Thyroid gland (tissue), 4 donors: ENCODE results near the gene FRMD4A. TPM values are rescaled to one million over a fixed set of nuclear protein-coding genes. Genes with fewer than 3 reads are reported as not detected.

ENCODE experiments used
- DNase-seq, 2 donors: peaks; one replicate each; pipeline ENCODE4 v3.0.0-alpha.2; 2019
- H3K27ac ChIP-seq, 3 donors: fragments of 200-600 bp; sonication (generic); 1 replicate in 2 of 3; 2 replicates in 1 of 3; pipeline ENCODE4 v1.5.1; 2016 to 2019; ENCODE audit warnings: mild to moderate bottlenecking in 1 of 3, moderate library complexity in 1 of 3
- H3K27me3 ChIP-seq: fragments of 200-600 bp; sonication (generic); one replicate; pipeline ENCODE4 v1.5.1; 2019
- H3K36me3 ChIP-seq, 2 donors: fragments of 200-600 bp; sonication (generic); one replicate each; pipeline ENCODE4 v1.5.1; 2016 to 2019
- H3K4me1 ChIP-seq, 2 donors: fragments of 200-600 bp; sonication (generic); one replicate each; pipeline ENCODE4 v1.5.1; 2017 to 2019
- H3K4me3 ChIP-seq, 3 donors: fragments of 200-600 bp; sonication (generic); replicated peaks in 1 of 3; 1 replicate in 2 of 3; 2 replicates in 1 of 3; pipeline ENCODE4 v1.5.1; 2016; ENCODE audit warnings: mild to moderate bottlenecking in 1 of 3
- H3K9me3 ChIP-seq: fragments of 200-600 bp; sonication (generic); one replicate; pipeline ENCODE4 v1.5.1; 2017
- POLR2A ChIP-seq, 2 donors: fragments of 450-650 bp; IDR thresholded peaks; one replicate each; pipeline ENCODE4 v1.6.1; 2017; ENCODE audit warnings: antibody characterized with exemption in 2 of 2, mild to moderate bottlenecking in 2 of 2, moderate library complexity in 1 of 2
- WGBS, 2 donors: methylation state at CpG; one replicate each; pipeline ENCODE4 v1.1.5; 2017; 5-methylcytosine and 5-hydroxymethylcytosine counted together
- intact Hi-C: fragments of 100-400 bp; cut with DNase I; formaldehyde crosslinking; loops from one replicate; pipeline ENCODE4 v1.15.1; 2023
- total RNA-seq, 4 donors: library from RNA; depleted of rRNA; stranded (reverse); fragments of >200 nt; gene quantifications; one replicate each; pipeline ENCODE4 v1.2.3, GENCODE V29; 2016
- TF ChIP-seq, protein P1 (sequence below), 6 experiments: fragments of 200-600 bp in 3 of 6; fragments of 450-650 bp in 3 of 6; sonication (generic) in 3 of 6; IDR thresholded peaks; one replicate each; pipeline ENCODE4 v1.5.1; 2016 to 2019; ENCODE audit warnings: antibody characterized with exemption in 6 of 6, mild to moderate bottlenecking in 2 of 6, inconsistent platforms in 1 of 6, moderate library complexity in 1 of 6

The FRMD4A gene
- total RNA-seq, 4 donors from 2014 or later, result 10.6 to 18.6 (median 16.3) TPM

DNA sequence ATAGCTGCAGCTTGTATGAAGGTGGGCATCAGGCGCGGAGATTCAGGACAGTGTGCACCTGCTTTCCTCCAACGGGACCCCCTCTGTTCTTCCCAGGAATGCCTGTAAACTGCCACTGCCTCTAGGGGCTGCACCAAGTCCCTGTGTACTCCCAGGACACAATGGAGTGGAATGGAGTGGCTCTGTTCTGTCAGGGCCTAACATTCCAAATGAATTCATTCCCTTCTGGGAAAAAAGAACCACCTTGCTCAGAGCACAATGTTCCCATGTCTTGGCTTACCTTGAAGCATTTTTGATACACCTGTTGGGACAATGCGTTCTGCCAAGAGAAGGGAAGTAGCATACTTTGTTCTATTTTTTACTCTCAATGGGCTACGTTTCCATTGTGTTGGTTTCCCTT lies 339.4 kb downstream of the FRMD4A start:
- peaks cover 20 to 26% of the 10 kb centered on the region in 2 donors for H3K4me1 ChIP-seq

DNA sequence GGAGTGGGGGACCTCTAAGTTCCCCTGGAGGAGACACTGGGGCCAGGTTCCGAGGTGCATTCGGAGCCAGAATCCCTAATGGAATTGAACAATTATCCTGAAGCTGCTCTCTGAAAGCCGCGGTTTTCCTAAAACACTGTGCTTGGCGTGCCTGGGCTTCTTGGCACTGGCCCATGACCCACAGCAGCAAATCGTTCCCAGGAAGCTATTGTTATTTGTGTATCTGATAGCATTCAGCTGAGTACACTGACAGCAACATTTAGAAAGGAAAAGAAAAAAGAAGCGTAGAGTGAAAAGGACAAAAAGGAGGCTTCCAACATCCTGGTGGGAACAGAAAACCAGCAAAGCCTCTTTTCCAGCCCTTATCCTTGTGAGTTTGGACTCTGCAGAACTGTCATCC lies 339.8 kb downstream of the FRMD4A start:
- TF ChIP-seq, protein P1, sequence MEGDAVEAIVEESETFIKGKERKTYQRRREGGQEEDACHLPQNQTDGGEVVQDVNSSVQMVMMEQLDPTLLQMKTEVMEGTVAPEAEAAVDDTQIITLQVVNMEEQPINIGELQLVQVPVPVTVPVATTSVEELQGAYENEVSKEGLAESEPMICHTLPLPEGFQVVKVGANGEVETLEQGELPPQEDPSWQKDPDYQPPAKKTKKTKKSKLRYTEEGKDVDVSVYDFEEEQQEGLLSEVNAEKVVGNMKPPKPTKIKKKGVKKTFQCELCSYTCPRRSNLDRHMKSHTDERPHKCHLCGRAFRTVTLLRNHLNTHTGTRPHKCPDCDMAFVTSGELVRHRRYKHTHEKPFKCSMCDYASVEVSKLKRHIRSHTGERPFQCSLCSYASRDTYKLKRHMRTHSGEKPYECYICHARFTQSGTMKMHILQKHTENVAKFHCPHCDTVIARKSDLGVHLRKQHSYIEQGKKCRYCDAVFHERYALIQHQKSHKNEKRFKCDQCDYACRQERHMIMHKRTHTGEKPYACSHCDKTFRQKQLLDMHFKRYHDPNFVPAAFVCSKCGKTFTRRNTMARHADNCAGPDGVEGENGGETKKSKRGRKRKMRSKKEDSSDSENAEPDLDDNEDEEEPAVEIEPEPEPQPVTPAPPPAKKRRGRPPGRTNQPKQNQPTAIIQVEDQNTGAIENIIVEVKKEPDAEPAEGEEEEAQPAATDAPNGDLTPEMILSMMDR (IDR thresholded peaks at IDR 0.05), result no peak
- no peak for TF ChIP-seq POLR2A (IDR thresholded peaks at IDR 0.05)
- H3K27ac ChIP-seq, result peak overlapping the region in 2 of 3 donors; percentile 39 to 66
- H3K36me3 ChIP-seq, result no peaks in the 10 kb centered on the region
- H3K27me3 ChIP-seq, result no peaks in the 10 kb centered on the region
- no peak overlapping the region for H3K4me3 ChIP-seq
- H3K4me1 ChIP-seq, result peaks cover 20 to 26% of the 10 kb centered on the region in 2 donors
- intact Hi-C loops, result no loop called here
- H3K9me3 ChIP-seq, result no peaks in the 10 kb centered on the region
- WGBS, 2 donors, result 56 to 62% methylated on average over 7 of the region's 7 CpGs
- peak; percentile 19 to 32 for DNase-seq

More for the DNA sequence above, 339.4 kb downstream of the FRMD4A start:
- H3K27ac ChIP-seq, result peak overlapping the region; percentile 39 to 66 (median 63)
- H3K36me3 ChIP-seq, result no peaks in the 10 kb centered on the region
- H3K4me3 ChIP-seq, result no peak overlapping the region
- intact Hi-C loops, result no loop called here
- H3K9me3 ChIP-seq, result no peaks in the 10 kb centered on the region
- WGBS, 2 donors, result 54 to 61% methylated on average over 5 of the region's 5 CpGs
- peak; percentile 20 to 42 for DNase-seq
- no peaks in the 10 kb centered on the region for H3K27me3 ChIP-seq
- TF ChIP-seq, protein P1 (IDR thresholded peaks at IDR 0.05), result peak in 3 of 6 experiments; percentile 12 to 32 (median 27)
- no peak for TF ChIP-seq POLR2A (IDR thresholded peaks at IDR 0.05)

DNA sequence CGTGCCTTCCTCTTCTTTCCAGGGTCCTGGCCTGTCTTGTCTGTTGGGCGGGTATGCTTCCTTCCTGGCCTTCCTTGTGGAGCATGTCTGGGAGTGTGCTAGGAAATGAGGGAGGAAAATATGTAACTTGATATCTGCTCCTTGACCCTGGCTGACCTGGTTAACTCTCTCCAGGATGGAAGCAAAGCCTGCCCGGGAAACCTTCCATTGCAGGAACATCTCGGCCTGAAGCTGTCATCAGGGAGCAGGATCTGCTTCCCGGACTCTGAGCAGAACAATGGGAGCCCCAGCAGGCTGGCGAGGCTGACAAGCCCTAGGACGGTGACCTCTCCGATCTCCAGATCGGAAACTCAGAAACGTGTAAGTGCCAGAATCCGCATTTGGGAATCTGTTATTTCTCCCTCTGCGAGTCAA lies 340.3 kb downstream of the FRMD4A start:
- no peaks in the 10 kb centered on the region for H3K27me3 ChIP-seq
- H3K27ac ChIP-seq, result peak overlapping the region in 2 of 3 donors; percentile 39 to 66
- no peaks in the 10 kb centered on the region for H3K9me3 ChIP-seq
- no peak overlapping the region for H3K4me3 ChIP-seq
- intact Hi-C loops, result no loop called here
- H3K4me1 ChIP-seq, result peaks cover 20 to 26% of the 10 kb centered on the region in 2 donors
- DNase-seq, result no peak
- no peaks in the 10 kb centered on the region for H3K36me3 ChIP-seq
- TF ChIP-seq, protein P1 (IDR thresholded peaks at IDR 0.05), result no peak
- no peak for TF ChIP-seq POLR2A (IDR thresholded peaks at IDR 0.05)
- WGBS, 2 donors, result 56 to 68% methylated on average over 12 of the region's 12 CpGs

DNA sequence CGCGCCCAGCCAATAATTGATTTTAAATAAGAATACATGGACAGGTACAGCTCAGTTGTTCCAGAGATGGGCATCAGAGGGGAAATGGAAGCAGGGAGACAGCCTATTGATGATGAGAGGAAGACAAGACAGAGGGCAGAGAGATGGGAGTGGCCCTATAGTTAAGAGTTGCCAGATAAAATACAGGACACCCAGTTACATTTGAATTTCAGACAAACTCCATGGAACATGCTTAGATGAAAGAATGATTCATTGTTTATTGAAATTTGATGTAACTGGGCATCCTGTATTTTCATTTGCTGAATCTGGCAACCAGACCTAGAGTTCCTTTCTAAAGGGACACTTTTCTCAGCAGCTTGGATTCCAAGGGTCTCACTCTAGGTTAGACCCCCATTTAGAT lies 341.1 kb downstream of the FRMD4A start:
- Histone ChIP-seq H3K27ac (peak overlapping the region in 2 of 3 donors; percentile 30 to 66), H3K9me3 (no peaks in the 10 kb centered on the region), H3K4me1 (peaks cover 20 to 26% of the 10 kb centered on the region in 2 donors), H3K36me3 (no peaks in the 10 kb centered on the region), H3K27me3 (no peaks in the 10 kb centered on the region), H3K4me3 (no peak overlapping the region)
- TF ChIP-seq, protein P1 (IDR thresholded peaks at IDR 0.05), result no peak
- TF ChIP-seq POLR2A (IDR thresholded peaks at IDR 0.05), result no peak
- intact Hi-C loops, result no loop called here
- no peak for DNase-seq
- WGBS, 2 donors, result 99 to 100% methylated on average over 2 of the region's 2 CpGs

- Histone ChIP-seq H3K36me3 (no peaks in the 10 kb centered on the region), H3K4me1 (peaks cover 15 to 20% of the 10 kb centered on the region in 2 donors), H3K27me3 (no peaks in the 10 kb centered on the region), H3K27ac (peak overlapping the region in 1 of 3 donors; percentile 13), H3K9me3 (no peaks in the 10 kb centered on the region), H3K4me3 (no peak overlapping the region)
- TF ChIP-seq POLR2A (IDR thresholded peaks at IDR 0.05), result no peak
- TF ChIP-seq, protein P1 (IDR thresholded peaks at IDR 0.05), result no peak
- intact Hi-C loops, result no loop called here
- 34 to 51% methylated on average over 9 of the region's 9 CpGs for WGBS, 2 donors
- DNase-seq, result no peak
These were observed 343.3 kb downstream of the FRMD4A start for GRCh38 chr10:13987446-13987845.
